Thymus (tissue), 11 donors: ENCODE measurements around the gene ZNF536. TPM values are rescaled to one million over a fixed set of nuclear protein-coding genes. Genes with fewer than 3 reads are reported as not detected.

Source experiments
- DNase-seq, 9 donors: peaks; one replicate each; pipeline ENCODE4 v3.0.0-alpha.2; 2013; ENCODE audit warnings: low spot score in 9 of 9, low read depth in 6 of 9, missing footprints in 1 of 9
- H3K27ac ChIP-seq, 2 donors: one replicate each; pipeline ENCODE4 v1.5.1; 2013; ENCODE audit warnings: control low read depth in 1 of 2, low read depth in 1 of 2, low read length in 1 of 2, mild to moderate bottlenecking in 1 of 2, moderate library complexity in 1 of 2
- H3K27me3 ChIP-seq, 2 donors: one replicate each; pipeline ENCODE4 v1.5.1; 2013; ENCODE audit warnings: low read length in 1 of 2; ENCODE audit not compliant: control insufficient read depth in 2 of 2, insufficient read depth in 1 of 2
- H3K36me3 ChIP-seq, 2 donors: one replicate each; pipeline ENCODE4 v1.5.1; 2013; ENCODE audit warnings: low read length in 1 of 2, mild to moderate bottlenecking in 1 of 2, moderate library complexity in 1 of 2; ENCODE audit not compliant: control insufficient read depth in 2 of 2, insufficient read depth in 2 of 2
- H3K4me1 ChIP-seq, 2 donors: one replicate each; pipeline ENCODE4 v1.5.1; 2013; ENCODE audit warnings: low read length in 2 of 2; ENCODE audit not compliant: control insufficient read depth in 2 of 2, insufficient read depth in 2 of 2
- H3K4me3 ChIP-seq, 2 donors: one replicate each; pipeline ENCODE4 v1.5.1; 2013; ENCODE audit warnings: low read length in 2 of 2, control low read depth in 1 of 2, mild to moderate bottlenecking in 1 of 2
- H3K9me3 ChIP-seq, 2 donors: one replicate each; pipeline ENCODE4 v1.5.1; 2013; ENCODE audit warnings: low read length in 1 of 2, mild to moderate bottlenecking in 1 of 2; ENCODE audit not compliant: control insufficient read depth in 2 of 2, insufficient read depth in 1 of 2
- WGBS: extraction: QIAGEN DNeasy Blood & Tissue Kit; methylation state at CpG from one replicate; pipeline ENCODE4 v1.1.7; 2013; 5-methylcytosine and 5-hydroxymethylcytosine counted together
- polyA plus RNA-seq: library from polyadenylated mRNA; stranded (reverse); fragments of 200-250 nt; gene quantifications from one replicate; pipeline ENCODE4 v1.2.3, GENCODE V29; 2013
- total RNA-seq: library from RNA; stranded (reverse); fragments of 120-200 nt; gene quantifications from one replicate; pipeline ENCODE4 v1.2.4, GENCODE V29; 2013
- donor health status: healthy.

Gene ZNF536
- total and polyA plus RNA-seq, 2 donors = 0.05 to 0.11 TPM

DNA sequence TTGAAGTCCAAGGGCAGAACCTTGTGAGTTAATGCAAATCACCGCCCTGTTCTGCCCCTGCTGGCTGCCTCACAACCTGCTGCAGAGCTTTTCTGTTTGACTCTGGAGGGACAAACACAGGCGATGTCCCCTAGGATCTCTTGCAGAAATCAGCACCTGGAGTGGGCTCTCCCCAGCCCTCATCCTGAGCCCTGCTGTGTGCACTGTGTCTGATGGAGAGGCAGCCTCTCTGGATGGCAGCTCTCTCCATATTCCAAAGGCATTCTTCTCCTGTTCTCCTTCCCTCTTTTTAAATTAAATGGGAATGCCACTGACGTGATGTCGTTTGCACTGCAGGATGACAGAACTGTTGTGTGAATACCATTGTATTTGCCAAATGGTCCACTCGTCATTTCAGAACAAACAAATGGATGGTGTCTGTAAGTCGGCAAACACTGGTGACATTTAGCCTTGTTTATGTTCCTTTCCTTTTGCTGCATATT lies 184.1 kb downstream of the ZNF536 start:
- WGBS = 87% methylated on average over 6 of the region's 6 CpGs
- DNase-seq = no peak
- Histone ChIP-seq H3K27ac (no peak overlapping the region), H3K9me3 (no peaks in the 10 kb centered on the region), H3K27me3 (no peaks in the 10 kb centered on the region), H3K4me1 (no peaks in the 10 kb centered on the region), H3K4me3 (no peak overlapping the region), H3K36me3 (no peaks in the 10 kb centered on the region)

DNA sequence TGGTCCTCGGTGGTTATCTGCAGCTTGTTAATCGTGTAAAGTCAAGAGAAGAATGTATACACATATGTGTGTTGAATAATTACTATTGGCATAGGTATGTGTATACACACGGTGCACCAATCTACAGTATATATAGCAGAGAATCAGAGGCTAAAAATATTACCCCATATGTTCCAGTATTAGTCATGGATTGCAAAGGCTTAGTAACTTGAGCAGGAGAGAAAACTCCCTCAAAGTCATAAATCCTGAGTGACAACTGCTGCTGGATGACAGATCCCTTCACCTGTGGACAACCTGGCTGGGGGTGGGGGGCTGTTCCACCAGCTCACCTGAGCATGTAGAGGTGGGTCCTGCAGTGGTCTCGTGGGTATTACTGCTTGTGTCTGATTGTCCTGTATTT lies 185.0 kb downstream of the ZNF536 start:
- Histone ChIP-seq H3K4me3 (no peak overlapping the region), H3K9me3 (no peaks in the 10 kb centered on the region), H3K36me3 (no peaks in the 10 kb centered on the region), H3K27ac (no peak overlapping the region), H3K4me1 (no peaks in the 10 kb centered on the region), H3K27me3 (no peaks in the 10 kb centered on the region)
- 86% methylated on average over 4 of the region's 4 CpGs for WGBS
- no peak for DNase-seq

DNA sequence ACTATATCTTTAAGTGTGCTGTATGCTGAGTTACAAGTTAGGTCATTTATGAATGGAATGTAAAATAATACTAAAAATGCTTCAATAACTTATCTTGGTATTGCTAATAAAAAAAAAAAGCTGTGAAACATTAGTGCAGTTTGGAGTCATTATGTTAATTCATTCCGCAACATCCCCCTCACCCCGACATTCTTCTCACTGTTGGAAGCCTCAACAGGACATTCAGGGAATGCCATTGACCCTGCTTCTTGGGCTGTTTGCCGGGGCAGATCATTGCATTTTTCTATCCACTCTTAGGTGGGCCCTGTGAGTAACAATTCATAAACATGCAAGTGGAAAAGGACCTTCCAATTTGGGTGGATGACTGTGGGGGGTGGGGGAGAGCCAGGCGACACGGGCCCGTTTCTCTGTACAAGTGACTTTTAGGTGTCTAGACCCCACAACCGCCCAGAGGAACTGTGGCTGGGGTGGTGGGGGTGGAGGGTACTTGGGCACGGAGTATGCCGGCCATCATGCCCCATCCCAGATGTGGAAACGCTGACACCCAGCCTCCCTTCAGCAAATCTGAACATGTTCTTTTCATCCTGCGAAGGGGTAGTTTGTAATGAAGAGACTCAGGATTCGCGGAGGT lies 185.9 kb downstream of the ZNF536 start:
- WGBS = 89% methylated on average over 13 of the region's 13 CpGs
- no peak overlapping the region for H3K4me3 ChIP-seq
- no peaks in the 10 kb centered on the region for H3K9me3 ChIP-seq
- no peaks in the 10 kb centered on the region for H3K4me1 ChIP-seq
- no peaks in the 10 kb centered on the region for H3K36me3 ChIP-seq
- DNase-seq = no peak
- no peak overlapping the region for H3K27ac ChIP-seq
- no peaks in the 10 kb centered on the region for H3K27me3 ChIP-seq

DNA sequence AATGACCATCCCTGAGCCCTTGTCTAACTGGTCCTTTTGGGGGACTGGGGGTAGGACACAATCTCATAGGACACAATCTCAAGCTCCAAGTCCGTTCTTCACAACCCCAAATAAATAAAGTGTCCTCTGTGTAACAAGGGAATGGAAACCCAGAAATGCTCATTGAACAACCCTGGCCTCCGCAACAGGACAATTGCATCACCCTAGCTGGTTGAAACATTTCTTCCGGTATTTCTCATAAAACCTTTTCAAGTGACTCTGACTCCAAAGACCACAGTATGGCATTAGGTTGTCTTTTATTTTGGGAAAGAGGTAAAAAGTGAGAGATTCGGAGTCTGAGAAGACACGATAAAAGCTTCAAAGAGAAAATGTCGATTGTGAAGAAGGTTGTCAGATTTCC lies 186.6 kb downstream of the ZNF536 start:
- H3K9me3 ChIP-seq = no peaks in the 10 kb centered on the region
- no peak overlapping the region for H3K4me3 ChIP-seq
- H3K27me3 ChIP-seq = no peaks in the 10 kb centered on the region
- H3K27ac ChIP-seq = no peak overlapping the region
- H3K36me3 ChIP-seq = no peaks in the 10 kb centered on the region
- no peak for DNase-seq
- WGBS = 96% methylated on average over 6 of the region's 6 CpGs
- H3K4me1 ChIP-seq = no peaks in the 10 kb centered on the region

DNA sequence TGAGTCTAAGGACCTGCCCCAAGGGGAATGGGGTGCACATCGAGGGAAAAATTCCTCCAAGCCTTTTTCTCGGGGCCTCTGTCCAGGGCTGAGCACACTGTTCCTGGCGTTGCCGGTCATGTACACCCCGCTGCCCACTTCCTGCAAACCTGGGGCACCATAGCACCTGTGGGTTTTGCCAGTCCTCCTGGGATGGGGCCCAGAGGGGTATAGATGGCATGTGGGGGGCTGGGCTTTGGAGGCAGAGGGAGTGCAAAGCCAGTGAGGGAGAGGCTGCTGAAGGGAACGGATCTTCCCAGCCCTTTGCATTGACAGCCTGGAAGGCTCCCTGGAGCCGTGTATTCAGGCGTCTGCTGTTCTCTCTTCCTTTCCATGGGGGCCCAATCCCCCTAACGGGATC lies 187.3 kb downstream of the ZNF536 start:
- Histone ChIP-seq H3K4me1 (no peaks in the 10 kb centered on the region), H3K27ac (no peak overlapping the region), H3K4me3 (no peak overlapping the region), H3K27me3 (no peaks in the 10 kb centered on the region), H3K9me3 (no peaks in the 10 kb centered on the region), H3K36me3 (no peaks in the 10 kb centered on the region)
- no peak for DNase-seq
- 87% methylated on average over 9 of the region's 9 CpGs for WGBS

DNA sequence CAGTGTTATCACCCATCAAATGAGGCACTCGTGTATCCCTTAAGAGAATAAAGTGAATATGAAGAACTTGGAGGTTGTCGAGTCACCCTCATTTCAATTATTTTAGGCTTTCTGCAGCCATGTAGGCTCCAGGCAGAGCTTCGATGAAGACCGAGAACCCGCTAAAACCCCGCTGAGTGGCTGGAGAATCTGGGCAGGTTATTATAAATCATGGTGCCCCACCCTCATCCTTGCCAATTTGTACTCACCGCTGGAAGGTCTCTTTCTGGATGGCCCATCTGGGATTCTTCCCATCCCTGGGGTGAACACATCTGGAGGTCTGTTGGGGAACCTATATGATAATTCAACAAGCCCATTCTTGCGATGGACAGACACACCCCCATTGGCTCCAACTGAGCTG lies 190.8 kb downstream of the ZNF536 start:
- H3K4me3 ChIP-seq = no peak overlapping the region
- H3K36me3 ChIP-seq = no peaks in the 10 kb centered on the region
- no peak for DNase-seq
- H3K4me1 ChIP-seq = no peaks in the 10 kb centered on the region
- H3K9me3 ChIP-seq = no peaks in the 10 kb centered on the region
- no peaks in the 10 kb centered on the region for H3K27me3 ChIP-seq
- 98% methylated on average over 8 of the region's 8 CpGs for WGBS
- H3K27ac ChIP-seq = no peak overlapping the region

DNA sequence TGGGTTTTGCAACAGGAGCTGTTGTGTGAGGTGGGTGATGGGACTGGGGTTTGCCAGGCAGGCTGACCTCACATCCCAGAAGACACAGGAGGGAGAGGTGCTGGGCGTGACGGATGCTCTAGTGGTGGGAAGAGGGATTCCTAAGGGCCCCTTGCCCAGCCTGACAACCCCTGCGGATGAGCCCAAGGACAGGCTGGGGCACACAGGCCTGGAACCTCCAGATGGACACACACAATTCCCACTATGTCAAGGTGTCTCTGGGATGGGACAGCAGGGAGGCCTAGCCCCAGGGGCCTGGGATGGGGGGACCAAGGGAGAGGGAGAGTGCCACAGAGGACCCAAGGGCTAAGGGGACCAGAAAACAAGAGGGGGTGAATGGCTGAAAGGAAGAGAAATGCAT lies 191.5 kb downstream of the ZNF536 start:
- no peaks in the 10 kb centered on the region for H3K9me3 ChIP-seq
- no peak for DNase-seq
- H3K27me3 ChIP-seq = no peaks in the 10 kb centered on the region
- H3K4me1 ChIP-seq = no peaks in the 10 kb centered on the region
- no peak overlapping the region for H3K27ac ChIP-seq
- no peak overlapping the region for H3K4me3 ChIP-seq
- no peaks in the 10 kb centered on the region for H3K36me3 ChIP-seq
- 95% methylated on average over 3 of the region's 3 CpGs for WGBS

DNA sequence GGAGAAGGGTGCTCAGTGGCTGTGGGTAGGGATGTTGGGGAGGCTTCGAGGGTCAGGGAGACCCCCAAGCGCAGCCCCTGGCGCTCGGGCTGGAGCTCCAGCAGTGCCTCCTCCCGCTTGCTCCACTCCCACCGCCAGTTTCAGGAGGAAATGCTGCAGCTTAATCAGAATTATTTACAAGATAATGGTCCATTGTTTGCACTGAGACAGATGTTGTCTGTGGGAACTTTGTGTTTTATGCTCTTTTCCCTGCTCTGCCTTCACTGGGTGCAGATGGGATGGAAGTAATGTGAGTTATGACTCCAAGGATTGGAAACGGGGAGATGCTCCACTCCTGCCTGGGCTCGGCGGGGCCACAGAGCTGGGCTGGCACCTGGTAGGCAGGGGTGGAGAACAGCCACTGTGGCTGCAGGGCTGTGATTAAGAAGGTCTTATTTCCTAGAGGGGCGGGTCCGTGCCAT lies 192.4 kb downstream of the ZNF536 start:
- H3K27ac ChIP-seq = no peak overlapping the region

DNA sequence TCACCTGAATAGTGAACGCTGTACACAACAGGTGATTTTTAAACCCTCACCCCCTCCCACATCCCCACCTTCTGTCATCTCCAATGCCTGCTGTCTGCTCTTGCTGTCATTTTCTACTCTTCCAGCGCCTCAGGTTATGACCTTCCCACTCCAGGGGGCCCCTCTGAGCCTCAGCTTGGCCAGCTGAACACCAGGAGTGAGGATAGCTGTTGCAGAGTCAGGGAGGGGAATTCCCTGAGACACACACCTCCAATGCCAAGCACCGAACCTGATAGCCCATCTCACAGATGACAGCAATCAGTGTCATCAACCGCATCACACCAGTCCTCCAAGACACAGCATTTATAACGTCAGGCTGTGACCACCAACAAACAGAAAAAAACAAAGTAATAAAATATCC lies 193.5 kb downstream of the ZNF536 start:
- H3K36me3 ChIP-seq = no peaks in the 10 kb centered on the region
- 72% methylated on average over 5 of the region's 5 CpGs for WGBS
- H3K4me3 ChIP-seq = no peak overlapping the region
- H3K27me3 ChIP-seq = no peaks in the 10 kb centered on the region
- DNase-seq = no peak
- no peaks in the 10 kb centered on the region for H3K9me3 ChIP-seq
- H3K27ac ChIP-seq = no peak overlapping the region
- H3K4me1 ChIP-seq = no peaks in the 10 kb centered on the region

More for the DNA sequence above, 192.4 kb downstream of the ZNF536 start:
- no peak for DNase-seq
- H3K9me3 ChIP-seq = no peaks in the 10 kb centered on the region
- no peak overlapping the region for H3K4me3 ChIP-seq
- 80% methylated on average over 11 of the region's 11 CpGs for WGBS
- no peaks in the 10 kb centered on the region for H3K27me3 ChIP-seq
- H3K36me3 ChIP-seq = no peaks in the 10 kb centered on the region
- no peaks in the 10 kb centered on the region for H3K4me1 ChIP-seq
